Stimulated activated CD8-positive, alpha-beta memory T cell treated with anti-CD3 and anti-CD28 coated beads, Interleukin-12 subunit alpha, Interleukin-12 subunit beta, amount 100 ng/mL, for 1 hour (primary cell): ENCODE data around the gene RAPGEF1.
A peak's percentile ranks its signal among the peaks of the same experiment; 100 is the strongest.
"Not testable (repeated sequence)": the region's sequence is repeated elsewhere in the genome, so short reads cannot be mapped to it uniquely, and the experiment has no call there.

Source experiments
- DNase-seq: peaks from one replicate; pipeline ENCODE4 v3.0.0-alpha.2; 2020; ENCODE audit warnings: low read depth

Gene RAPGEF1

GRCh38 chr9:131739959-131740648 is at the start of gene RAPGEF1:
RAPGEF1 (minus strand) TSS chr9:131740076; CDS start chr9:131739830, 246 bp downstream.
- peak; percentile 75 for DNase-seq

GRCh38 chr9:131788851-131789250 is 49.0 kb upstream of the RAPGEF1 start:
- DNase-seq = no peak

- DNase-seq = no peak
Measured at GRCh38 chr9:131787838-131788237, 48.0 kb upstream of the RAPGEF1 start.

GRCh38 chr9:131784748-131785501 is 45.0 kb upstream of the RAPGEF1 start:
- no peak for DNase-seq

- DNase-seq = no peak
Measured at GRCh38 chr9:131781069-131781468, 41.2 kb upstream of the RAPGEF1 start.

- DNase-seq = no peak
Measured at GRCh38 chr9:131776473-131776872, 36.6 kb upstream of the RAPGEF1 start.

- DNase-seq = no peak
Measured at GRCh38 chr9:131776036-131776435, 36.2 kb upstream of the RAPGEF1 start.

- DNase-seq = no peak
Measured at GRCh38 chr9:131774636-131775035, 34.8 kb upstream of the RAPGEF1 start.

GRCh38 chr9:131773911-131774379 is 34.1 kb upstream of the RAPGEF1 start:
- DNase-seq = no peak

GRCh38 chr9:131772940-131773339 is 33.1 kb upstream of the RAPGEF1 start:
- DNase-seq = no peak

GRCh38 chr9:131771646-131772045 is 31.8 kb upstream of the RAPGEF1 start:
- DNase-seq = no peak

- DNase-seq = no peak
Measured at GRCh38 chr9:131769361-131769760, 29.5 kb upstream of the RAPGEF1 start.

GRCh38 chr9:131764568-131764967 is 24.7 kb upstream of the RAPGEF1 start:
- DNase-seq = no peak

- DNase-seq = peak; percentile 53
Measured at GRCh38 chr9:131762356-131762932, 22.6 kb upstream of the RAPGEF1 start.

- DNase-seq = no peak
Measured at GRCh38 chr9:131759017-131759647, 19.3 kb upstream of the RAPGEF1 start.

- no peak for DNase-seq
Measured at GRCh38 chr9:131757549-131757948, 17.7 kb upstream of the RAPGEF1 start.

GRCh38 chr9:131755541-131756198 is 15.8 kb upstream of the RAPGEF1 start:
- DNase-seq = peak; percentile 81

- DNase-seq = no peak
Measured at GRCh38 chr9:131754846-131755245, 15.0 kb upstream of the RAPGEF1 start.

- not testable (repeated sequence) for DNase-seq
Measured at GRCh38 chr9:131753751-131754150, 13.9 kb upstream of the RAPGEF1 start.

GRCh38 chr9:131752231-131752884 is 12.5 kb upstream of the RAPGEF1 start:
- DNase-seq = no peak

- no peak for DNase-seq
Measured at GRCh38 chr9:131748411-131748955, 8.6 kb upstream of the RAPGEF1 start.
